Endodermal cell (in vitro differentiated cells): ENCODE results near the gene ATXN1. TPM values are rescaled to one million over a fixed set of nuclear protein-coding genes. Genes with fewer than 3 reads are reported as not detected.

ENCODE experiments used
- DNase-seq: peaks from one replicate; pipeline ENCODE4 v3.0.0-alpha.2; 2017
- H3K27ac ChIP-seq: 2 replicates; pipeline ENCODE4 v1.5.1; 2013; ENCODE audit warnings: mild to moderate bottlenecking, low read depth, low read length, moderate library complexity
- H3K27me3 ChIP-seq: 2 replicates; pipeline ENCODE4 v1.6.1; 2013; ENCODE audit warnings: mild to moderate bottlenecking, low read length, moderate library complexity; ENCODE audit not compliant: insufficient read depth, control insufficient read depth, poor library complexity, severe bottlenecking
- H3K36me3 ChIP-seq: 2 replicates; pipeline ENCODE4 v1.7.0; 2013; ENCODE audit warnings: mild to moderate bottlenecking, low read length, moderate library complexity; ENCODE audit not compliant: control insufficient read depth, insufficient read depth
- H3K4me1 ChIP-seq: one replicate; pipeline ENCODE4 v1.7.0; 2013; ENCODE audit warnings: low read length; ENCODE audit not compliant: control insufficient read depth, insufficient read depth
- H3K4me3 ChIP-seq: 2 replicates; pipeline ENCODE4 v1.5.1; 2013; ENCODE audit warnings: mild to moderate bottlenecking, low read length, moderate library complexity
- H3K9ac ChIP-seq: 2 replicates; pipeline ENCODE4 v1.6.1; 2013; ENCODE audit warnings: mild to moderate bottlenecking, low read length, moderate library complexity; ENCODE audit not compliant: poor library complexity, severe bottlenecking; ENCODE audit errors: extremely low read depth
- H3K9me3 ChIP-seq: 2 replicates; pipeline ENCODE4 v1.6.1; 2013; ENCODE audit warnings: mild to moderate bottlenecking, low read length, moderate library complexity; ENCODE audit not compliant: control insufficient read depth
- H3K27ac Mint-ChIP-seq: 2 replicates; pipeline ENCODE4 v1.8.0; 2020; ENCODE audit warnings: mixed read lengths
- H3K27me3 Mint-ChIP-seq: 2 replicates; pipeline ENCODE4 v1.8.0; 2021; ENCODE audit warnings: mild to moderate bottlenecking, mixed read lengths; ENCODE audit not compliant: insufficient read depth
- H3K36me3 Mint-ChIP-seq: 2 replicates; pipeline ENCODE4 v1.8.0; 2020; ENCODE audit warnings: low read depth, mixed read lengths
- H3K4me1 Mint-ChIP-seq: 2 replicates; pipeline ENCODE4 v1.8.0; 2020; ENCODE audit warnings: mixed read lengths
- H3K4me3 Mint-ChIP-seq: 2 replicates; pipeline ENCODE4 v1.8.0; 2020; ENCODE audit warnings: mild to moderate bottlenecking, moderate library complexity, mixed read lengths
- H3K9me3 Mint-ChIP-seq: 2 replicates; pipeline ENCODE4 v1.8.0; 2020; ENCODE audit warnings: mild to moderate bottlenecking, mixed read lengths
- CTCF ChIP-seq: fragments of 200-600 bp; sonication (generic); conservative IDR thresholded peaks from 2 replicates; pipeline ENCODE4 v1.5.0; 2021; ENCODE audit warnings: antibody characterized with exemption, mild to moderate bottlenecking
- WGBS, 2 experiments: methylation state at CpG; one replicate each; pipeline versions ENCODE4 v1.1.5 to v1.1.7; 2013; ENCODE audit warnings: missing lambda C conversion rate in 2 of 2, mixed read lengths in 1 of 2; ENCODE audit not compliant: insufficient coverage in 1 of 2, insufficient read length in 1 of 2; 5-methylcytosine and 5-hydroxymethylcytosine counted together
- long read RNA-seq, 4 experiments: library from polyadenylated mRNA in 2 of 4; library from RNA in 1 of 4; library from capped mRNA in 1 of 4; stranded (forward) in 3 of 4; unstranded in 1 of 4; transcript quantifications; one replicate each; pipeline ENCODE4 v2.0.0, GENCODE V29; 2020 to 2021; ENCODE audit warnings: inconsistent platforms in 1 of 4
- polyA plus RNA-seq, 2 experiments: library from polyadenylated mRNA; stranded (reverse); fragments of 50-300 nt; gene quantifications; one replicate each; pipeline ENCODE4 v1.2.3, GENCODE V29; 2013
- total RNA-seq, 2 donors: library from RNA; stranded (reverse); fragmentation: NEBNext Ultra II Directional in 1 of 2; extraction: Animal tissue kit (Norgen Biotek cat#: 25700) in 1 of 2; gene quantifications; 2 replicates in 1 of 2; 3 replicates in 1 of 2; pipeline ENCODE4 v1.2.1, GENCODE V29; 2021

The ATXN1 gene
- total RNA-seq = 10 to 100 TPM; 10.4 to 15.9 TPM
- 4.0 TPM for polyA plus RNA-seq (2013, experiment 1 of 2)
- 4.2 TPM for polyA plus RNA-seq (2013, experiment 2 of 2)
- long read RNA-seq, experiment 1 = 0 reads
- long read RNA-seq, experiment 2, partial matches to known transcripts = 0 of 17 reads
- long read RNA-seq, experiment 2, other reads (novel, unspliced or antisense) = 16 of 17 reads
- long read RNA-seq, experiment 3, partial matches to known transcripts = 0 of 7 reads
- long read RNA-seq, experiment 3, other reads (novel, unspliced or antisense) = 6 of 7 reads
- long read RNA-seq, experiment 4, partial matches to known transcripts = 0 of 4 reads
- long read RNA-seq, experiment 4, other reads (novel, unspliced or antisense) = 3 of 4 reads

DNA sequence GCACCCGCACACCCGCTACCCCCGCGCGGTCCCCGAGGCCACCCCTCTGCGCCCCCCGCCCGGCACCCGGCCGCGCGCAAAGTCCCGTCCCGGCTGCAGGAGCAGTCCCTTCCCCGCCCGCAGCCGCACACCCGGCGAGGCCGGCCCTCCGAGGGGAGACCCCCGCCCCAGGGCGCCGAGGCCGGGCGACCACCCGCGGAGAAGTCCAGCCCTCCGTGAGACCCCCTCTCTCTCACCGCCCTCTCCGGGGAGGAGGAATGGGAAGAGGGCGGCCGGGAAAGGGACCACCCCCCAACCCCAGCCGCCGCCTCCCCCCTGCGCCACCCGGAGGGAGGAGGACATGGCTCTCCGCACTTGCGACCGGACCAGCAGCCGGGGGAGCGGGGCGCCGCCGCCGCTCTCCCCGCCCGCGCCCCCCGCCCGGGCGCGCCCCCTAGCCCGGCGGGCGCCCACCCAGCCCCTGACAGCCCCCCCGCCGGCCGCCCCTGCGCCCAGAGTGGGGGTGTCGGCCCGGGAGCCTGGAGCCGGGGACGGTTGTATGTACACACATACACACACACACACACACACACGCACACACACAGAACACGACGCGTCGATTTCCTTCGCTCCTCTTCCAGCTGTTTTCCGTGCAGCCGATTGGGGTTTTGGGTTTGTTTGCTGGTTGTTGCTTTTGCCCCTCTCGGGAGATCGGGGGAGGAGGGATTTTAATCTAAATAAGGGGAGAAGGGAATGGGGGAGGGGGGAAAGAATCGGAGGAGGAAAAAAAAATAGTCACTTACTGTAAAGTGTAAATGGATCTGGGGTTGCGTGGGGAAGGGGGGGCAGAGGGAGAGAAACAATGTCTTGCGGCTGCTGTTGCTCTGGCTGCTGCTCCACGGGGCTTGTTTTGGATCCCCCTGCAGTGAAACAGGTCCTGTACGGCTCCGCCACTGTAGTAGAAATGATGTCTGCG lies at the start of gene ATXN1:
TSS of gene ATXN1 (minus strand) at position 945 of the 955 bp plus-strand sequence.
- peaks cover 3% of the 10 kb centered on the region for H3K27me3 Mint-ChIP-seq
- TF ChIP-seq CTCF = no peak
- Histone ChIP-seq H3K27me3 (peaks cover 9% of the 10 kb centered on the region), H3K27ac (no peak within 1 kb of the TSS), H3K36me3 (no peaks in the 10 kb centered on the region), H3K9me3 (no peaks in the 10 kb centered on the region), H3K9ac (peak within 1 kb of the TSS; percentile 74), H3K4me3 (peak within 1 kb of the TSS; percentile 91), H3K4me1 (peaks cover 9% of the 10 kb centered on the region)
- H3K4me1 Mint-ChIP-seq = peaks cover 17% of the 10 kb centered on the region
- H3K4me3 Mint-ChIP-seq = peak within 1 kb of the TSS; percentile 84
- 0% methylated on average over 2 to 71 of the region's 82 CpGs for WGBS, 2 experiments
- H3K9me3 Mint-ChIP-seq = no peaks in the 10 kb centered on the region
- H3K36me3 Mint-ChIP-seq = no peaks in the 10 kb centered on the region
- peak; percentile 81 for DNase-seq
- H3K27ac Mint-ChIP-seq = peak within 1 kb of the TSS; percentile 92

GRCh38 chr6:16810411-16810810 lies 49.2 kb upstream of the ATXN1 start:
- H3K4me1 ChIP-seq = peaks cover 3% of the 10 kb centered on the region
- H3K36me3 Mint-ChIP-seq = peaks cover 3% of the 10 kb centered on the region
- H3K27ac Mint-ChIP-seq = no peak overlapping the region
- no peaks in the 10 kb centered on the region for H3K36me3 ChIP-seq
- peaks cover 43% of the 10 kb centered on the region for H3K9me3 Mint-ChIP-seq
- H3K27ac ChIP-seq = no peak overlapping the region
- no peak for TF ChIP-seq CTCF
- H3K27me3 Mint-ChIP-seq = no peaks in the 10 kb centered on the region
- H3K4me3 Mint-ChIP-seq = no peak overlapping the region
- DNase-seq = no peak
- no peak overlapping the region for H3K9ac ChIP-seq
- peaks cover 21% of the 10 kb centered on the region for H3K9me3 ChIP-seq
- H3K4me1 Mint-ChIP-seq = peaks cover 5% of the 10 kb centered on the region
- no peaks in the 10 kb centered on the region for H3K27me3 ChIP-seq
- H3K4me3 ChIP-seq = no peak overlapping the region
- WGBS, 2 experiments = 100% methylated on average over 1 of the region's 1 CpG

DNA sequence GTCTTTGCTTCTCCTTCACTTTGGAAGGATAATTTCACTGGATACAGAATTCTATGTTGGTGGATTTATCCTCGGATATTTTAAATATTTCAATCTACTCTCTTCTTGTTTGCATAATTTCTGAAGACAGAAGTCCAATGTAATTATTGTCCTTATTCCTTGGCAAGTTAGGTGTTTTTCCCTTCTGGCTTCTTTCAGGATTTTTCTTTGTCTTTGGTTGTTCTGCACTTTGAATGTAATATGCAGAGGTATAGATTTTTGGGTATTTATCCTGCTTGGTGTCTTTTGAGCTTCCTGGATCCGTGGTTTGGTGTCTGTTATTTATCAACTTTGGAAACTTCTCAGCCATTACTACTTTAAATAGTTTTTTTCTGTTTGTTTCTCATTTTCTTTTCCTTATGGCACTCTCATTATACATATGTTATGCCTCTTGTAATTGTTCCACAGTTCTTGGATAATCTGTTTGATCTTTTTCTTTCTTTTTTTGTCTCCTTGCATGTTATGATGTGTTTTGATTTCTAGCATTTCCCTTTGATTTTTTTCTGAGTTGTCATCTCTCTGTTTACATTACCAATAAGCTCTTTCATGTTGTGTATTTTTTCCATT lies 48.6 kb upstream of the ATXN1 start:
- H3K9me3 Mint-ChIP-seq = peaks cover 43% of the 10 kb centered on the region
- no peak for DNase-seq

More for the DNA sequence above, 48.6 kb upstream of the ATXN1 start:
- no peak overlapping the region for H3K9ac ChIP-seq
- TF ChIP-seq CTCF = no peak
- no peak overlapping the region for H3K4me3 ChIP-seq
- H3K36me3 ChIP-seq = no peaks in the 10 kb centered on the region
- Mint-ChIP-seq H3K4me3 (no peak overlapping the region), H3K4me1 (peaks cover 8% of the 10 kb centered on the region), H3K27me3 (no peaks in the 10 kb centered on the region), H3K27ac (no peak overlapping the region), H3K36me3 (peaks cover 3% of the 10 kb centered on the region)
- peaks cover 21% of the 10 kb centered on the region for H3K9me3 ChIP-seq
- H3K4me1 ChIP-seq = peaks cover 5% of the 10 kb centered on the region
- no peaks in the 10 kb centered on the region for H3K27me3 ChIP-seq
- H3K27ac ChIP-seq = no peak overlapping the region
- 84% methylated on average over 2 of the region's 2 CpGs; no CpG with 5 or more reads in 1 of the 2 experiments for WGBS, 2 experiments
